Stomach (tissue), 9 donors: ENCODE data around the gene GRK3. TPM values are rescaled to one million over a fixed set of nuclear protein-coding genes. Genes with fewer than 3 reads are reported as not detected.

ENCODE experiments used
- DNase-seq, 2 donors: peaks; one replicate each; pipeline versions ENCODE4 v3.0.0 to v3.0.0-alpha.2; 2013 to 2019
- H3K27ac ChIP-seq, 5 donors: fragments of 200-600 bp in 4 of 5; sonication (generic) in 4 of 5; one replicate each; pipeline ENCODE4 v1.5.1; 2013 to 2019; ENCODE audit warnings: mild to moderate bottlenecking in 1 of 5, moderate library complexity in 1 of 5
- H3K27me3 ChIP-seq, 3 donors: fragments of 200-600 bp; sonication (generic); one replicate each; pipeline ENCODE4 v1.5.1; 2017 to 2019; ENCODE audit warnings: mixed run types in 1 of 3
- H3K36me3 ChIP-seq, 4 donors: fragments of 200-600 bp; sonication (generic); 1 replicate in 3 of 4; 2 replicates in 1 of 4; pipeline ENCODE4 v1.5.1; 2016 to 2019
- H3K4me1 ChIP-seq, 4 donors: fragments of 200-600 bp; sonication (generic); one replicate each; pipeline ENCODE4 v1.5.1; 2016 to 2019
- H3K4me3 ChIP-seq, 4 donors: fragments of 200-600 bp; sonication (generic) in 3 of 4; one replicate each; pipeline ENCODE4 v1.5.1; 2016 to 2019; ENCODE audit warnings: mild to moderate bottlenecking in 1 of 4
- H3K9me3 ChIP-seq, 4 donors: fragments of 200-600 bp; sonication (generic); one replicate each; pipeline ENCODE4 v1.5.1; 2016 to 2019
- CTCF ChIP-seq, 7 experiments: fragments of 450-650 bp in 4 of 7; fragments of 200-600 bp in 3 of 7; sonication (generic) in 3 of 7; IDR thresholded peaks; one replicate each; pipeline ENCODE4 v1.5.1; 2016 to 2019; ENCODE audit warnings: antibody characterized with exemption in 7 of 7, control low read depth in 2 of 7, mild to moderate bottlenecking in 1 of 7
- EP300 ChIP-seq: sonication (generic); formaldehyde crosslinking; IDR thresholded peaks from one replicate; pipeline ENCODE4 v1.6.1; 2017; ENCODE audit warnings: antibody characterized with exemption
- POLR2A ChIP-seq, 4 donors: fragments of 450-650 bp; IDR thresholded peaks; one replicate each; pipeline ENCODE4 v1.6.1; 2016; ENCODE audit warnings: antibody characterized with exemption in 4 of 4, control low read depth in 2 of 4, mild to moderate bottlenecking in 1 of 4, moderate library complexity in 1 of 4
- POLR2AphosphoS5 ChIP-seq, 3 donors: sonication (generic); formaldehyde crosslinking; IDR thresholded peaks; one replicate each; pipeline ENCODE4 v1.6.1; 2016; ENCODE audit warnings: antibody characterized with exemption in 3 of 3
- WGBS, 5 donors: extraction: QIAGEN DNeasy Blood & Tissue Kit in 3 of 5; methylation state at CpG; one replicate each; pipeline versions ENCODE4 v1.1.5 to v1.1.7; 2013 to 2018; 5-methylcytosine and 5-hydroxymethylcytosine counted together
- intact Hi-C: fragments of 100-400 bp; cut with DNase I; formaldehyde crosslinking; loops from one replicate; pipeline ENCODE4 v1.15.1; 2023; ENCODE audit warnings: low total_unique reads
- polyA plus RNA-seq, 3 donors: library from polyadenylated mRNA; stranded (reverse); fragments of 200-250 nt; gene quantifications; one replicate each; pipeline ENCODE4 v1.2.3, GENCODE V29; 2013
- total RNA-seq, 5 donors: library from RNA; depleted of rRNA; stranded (reverse); fragments of >200 nt; gene quantifications; one replicate each; pipeline versions ENCODE4 v1.1.0 to v1.2.3, GENCODE V29; 2014 to 2016
- donor health status: healthy with polysubstance abuse.
- donor health status: Bipolar disorder and iron deficiency.
- donor health status: healthy.

The GRK3 gene
- total and polyA plus RNA-seq, 8 donors, result 0.87 to 29.5 (median 4.1) TPM

GRCh38 chr22:25694196-25694907 lies 129.9 kb downstream of the GRK3 start:
- no peaks in the 10 kb centered on the region for H3K27me3 ChIP-seq
- intact Hi-C loops, result loop anchor here (10.0 kb wide), 1 partner anchor 220 kb away; no protein-coding TSS in a partner anchor
- DNase-seq, result no peak
- WGBS, 5 donors, result 85 to 89% (median 86%) methylated on average over 16 of the region's 16 CpGs
- H3K4me3 ChIP-seq, result no peak overlapping the region
- TF ChIP-seq POLR2AphosphoS5 (IDR thresholded peaks at IDR 0.05), result no peak
- TF ChIP-seq EP300, result no peak
- no peak for TF ChIP-seq POLR2A (IDR thresholded peaks at IDR 0.05)
- TF ChIP-seq CTCF (IDR thresholded peaks at IDR 0.05), result no peak
- H3K9me3 ChIP-seq, result no peaks in the 10 kb centered on the region
- H3K36me3 ChIP-seq, result peaks cover 0 to 13% (median 4%) of the 10 kb centered on the region in 4 donors
- H3K27ac ChIP-seq, result peak overlapping the region in 1 of 5 donors; percentile 59
- H3K4me1 ChIP-seq, result no peaks in the 10 kb centered on the region

- Histone ChIP-seq H3K27ac (no peak overlapping the region), H3K4me3 (no peak overlapping the region), H3K9me3 (no peaks in the 10 kb centered on the region), H3K27me3 (no peaks in the 10 kb centered on the region), H3K4me1 (no peaks in the 10 kb centered on the region), H3K36me3 (peaks cover 0 to 13% (median 5%) of the 10 kb centered on the region in 4 donors)
- intact Hi-C loops, result loop anchor here (10.0 kb wide), 1 partner anchor 220 kb away; no protein-coding TSS in a partner anchor
- TF ChIP-seq POLR2AphosphoS5 (IDR thresholded peaks at IDR 0.05), result no peak
- TF ChIP-seq POLR2A (IDR thresholded peaks at IDR 0.05), result no peak
- no peak for TF ChIP-seq CTCF (IDR thresholded peaks at IDR 0.05)
- TF ChIP-seq EP300, result no peak
- no peak for DNase-seq
- 78 to 92% (median 89%) methylated on average over 5 of the region's 5 CpGs for WGBS, 5 donors
Observed at GRCh38 chr22:25695146-25695545, 130.7 kb downstream of the GRK3 start.

GRCh38 chr22:25696763-25697162 lies 132.3 kb downstream of the GRK3 start:
- Histone ChIP-seq H3K4me1 (no peaks in the 10 kb centered on the region), H3K4me3 (no peak overlapping the region), H3K36me3 (peaks cover 0 to 4% (median 2%) of the 10 kb centered on the region in 4 donors), H3K27ac (no peak overlapping the region), H3K9me3 (no peaks in the 10 kb centered on the region), H3K27me3 (no peaks in the 10 kb centered on the region)
- no peak for DNase-seq
- 74 to 90% (median 86%) methylated on average over 2 of the region's 2 CpGs for WGBS, 5 donors
- intact Hi-C loops, result loop anchor here (10.0 kb wide), 1 partner anchor 222 kb away; no protein-coding TSS in a partner anchor
- no peak for TF ChIP-seq POLR2A (IDR thresholded peaks at IDR 0.05)
- TF ChIP-seq POLR2AphosphoS5 (IDR thresholded peaks at IDR 0.05), result no peak

- no peaks in the 10 kb centered on the region for H3K9me3 ChIP-seq
- no peaks in the 10 kb centered on the region for H3K27me3 ChIP-seq
- intact Hi-C loops, result loop anchor here (10.0 kb wide), 1 partner anchor 222 kb away; no protein-coding TSS in a partner anchor
- peak in 1 of 2 donors; percentile 34 for DNase-seq
- TF ChIP-seq CTCF (IDR thresholded peaks at IDR 0.05) (no peak), POLR2A (IDR thresholded peaks at IDR 0.05) (no peak)
- no peak overlapping the region for H3K4me3 ChIP-seq
- peaks cover 0 to 4% (median 2%) of the 10 kb centered on the region in 4 donors for H3K36me3 ChIP-seq
- WGBS, 5 donors, result 87 to 93% (median 89%) methylated on average over 5 of the region's 5 CpGs
- H3K27ac ChIP-seq, result no peak overlapping the region
- H3K4me1 ChIP-seq, result no peaks in the 10 kb centered on the region
Observed at GRCh38 chr22:25697181-25697664, 132.7 kb downstream of the GRK3 start.

DNA sequence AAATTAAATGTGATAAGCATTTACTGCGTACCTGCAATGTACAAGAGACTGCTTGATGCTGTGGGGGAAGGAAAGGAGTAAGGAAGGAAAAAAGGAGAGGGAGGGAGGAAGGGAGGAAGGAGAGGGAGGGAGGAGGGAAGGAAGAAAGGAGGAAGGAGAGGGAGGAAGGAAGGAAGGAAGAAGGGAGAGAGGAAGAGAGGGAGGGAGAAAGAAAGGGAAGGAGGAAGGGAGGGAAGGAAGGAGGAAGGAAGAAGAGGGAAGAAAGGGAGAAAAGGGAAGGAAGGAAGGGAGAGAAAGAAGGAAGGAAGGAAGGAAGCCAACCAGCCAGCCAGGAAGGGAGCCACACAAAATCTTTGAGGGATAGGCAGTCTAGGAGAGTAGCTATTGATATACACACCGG lies 133.5 kb downstream of the GRK3 start:
- 85 to 96% (median 92%) methylated on average over 2 of the region's 2 CpGs for WGBS, 5 donors
- intact Hi-C loops, result loop anchor here (10.0 kb wide), 1 partner anchor 223 kb away; no protein-coding TSS in a partner anchor
- no peak overlapping the region for H3K27ac ChIP-seq
- no peaks in the 10 kb centered on the region for H3K9me3 ChIP-seq
- H3K36me3 ChIP-seq, result peaks cover 0 to 4% (median 2%) of the 10 kb centered on the region in 4 donors
- no peaks in the 10 kb centered on the region for H3K27me3 ChIP-seq
- no peaks in the 10 kb centered on the region for H3K4me1 ChIP-seq
- DNase-seq, result no peak
- TF ChIP-seq POLR2AphosphoS5 (IDR thresholded peaks at IDR 0.05), result no peak
- no peak for TF ChIP-seq POLR2A (IDR thresholded peaks at IDR 0.05)
- no peak for TF ChIP-seq CTCF (IDR thresholded peaks at IDR 0.05)
- no peak for TF ChIP-seq EP300
- no peak overlapping the region for H3K4me3 ChIP-seq
